ENCODE data around the gene ZNF217.

- TF ChIP-seq CTCF (IDR thresholded peaks at IDR 0.05 in 2 of 3, conservative IDR thresholded peaks at IDR 0.05 in 1 of 3; ENCODE audit: control insufficient read depth in 2 of 3, extremely low read depth in 1 of 3, insufficient read depth in 1 of 3, low read depth in 3 of 3, low read length in 3 of 3) (no peak), POLR2A (IDR thresholded peaks at IDR 0.05; ENCODE audit: low read depth, low read length) (no peak), BACH1 (IDR thresholded peaks at IDR 0.05; ENCODE audit: borderline replicate concordance) (no peak), PAX8 (IDR thresholded peaks at IDR 0.05) (no peak), RELA (IDR thresholded peaks at IDR 0.05; ENCODE audit: borderline replicate concordance, partially characterized antibody) (no peak), NR2F1 (conservative IDR thresholded peaks at IDR 0.05) (no peak), ZZZ3 (IDR thresholded peaks at IDR 0.05; ENCODE audit: control insufficient read depth, insufficient read length, low read depth) (no peak), ZNF274 (IDR thresholded peaks at IDR 0.05; ENCODE audit: insufficient read depth, insufficient read length) (no peak), EP300 (IDR thresholded peaks at IDR 0.05; ENCODE audit: borderline replicate concordance in 1 of 2, control insufficient read depth in 1 of 2, low read depth in 2 of 2, low read length in 2 of 2) (no peak), TAF1 (IDR thresholded peaks at IDR 0.05; ENCODE audit: borderline replicate concordance, low read depth, low read length) (no peak), E2F8 (IDR thresholded peaks at IDR 0.05; ENCODE audit: low read depth, partially characterized antibody) (no peak)
These were observed 14.4 kb downstream of the ZNF217 start for GRCh38 chr20:53579266-53579580.

Data from GM12878 (cell line).